H1 (cell line): ENCODE measurements around the gene SPRR3. TPM values are rescaled to one million over a fixed set of nuclear protein-coding genes. Genes with fewer than 3 reads are reported as not detected.

Experiments used
- CTCF ChIA-PET: fragments of 300-600 bp; sonication (Branson Sonifier 250); formaldehyde crosslinking; loops from one replicate; lab custom pipeline; 2021; ENCODE audit not compliant: partially characterized antibody; lab: Charles Lee
- POLR2A ChIA-PET: fragments of 300-600 bp; sonication (Branson Sonifier 250); formaldehyde crosslinking; loops from one replicate; lab custom pipeline; 2021; ENCODE audit warnings: inconsistent platforms; ENCODE audit not compliant: partially characterized antibody; lab: Charles Lee
- DNase-seq, 2 experiments: peaks; one replicate each; pipeline versions ENCODE4 v3.0.0 to v3.0.0-alpha.2; 2010 to 2022; ENCODE audit warnings: low spot score in 2 of 2, low read depth in 1 of 2, mixed read lengths in 1 of 2
- FAIRE-seq: peaks from 2 replicates; lab custom pipeline; 2011; peaks lifted over from hg19 to GRCh38; lab: Jason Lieb, UNC
- H2AFZ ChIP-seq: 2 replicates; pipeline ENCODE4 v1.8.1; 2012; ENCODE audit warnings: low read length, inconsistent platforms
- H2AK5ac ChIP-seq: 2 replicates; pipeline ENCODE4 v1.6.1; 2013; ENCODE audit warnings: low read depth, low read length
- H2BK120ac ChIP-seq: replicated peaks from 2 replicates; pipeline ENCODE3; 2013; ENCODE audit warnings: low read depth, low read length, inconsistent platforms
- H2BK12ac ChIP-seq: 2 replicates; pipeline ENCODE4 v1.6.1; 2013; ENCODE audit warnings: low read depth, low read length
- H2BK15ac ChIP-seq: 2 replicates; pipeline ENCODE4 v1.6.1; 2013; ENCODE audit warnings: low read length
- H2BK20ac ChIP-seq: 2 replicates; pipeline ENCODE4 v1.6.1; 2013; ENCODE audit warnings: low read length
- H2BK5ac ChIP-seq: 2 replicates; pipeline ENCODE4 v1.6.1; 2013; ENCODE audit warnings: low read depth, low read length
- H3K14ac ChIP-seq: 2 replicates; pipeline ENCODE4 v1.6.1; 2013; ENCODE audit warnings: inconsistent platforms; ENCODE audit not compliant: insufficient read length
- H3K18ac ChIP-seq: 2 replicates; pipeline ENCODE4 v1.6.1; 2013; ENCODE audit warnings: low read length; ENCODE audit errors: extremely low read depth
- H3K23ac ChIP-seq: 2 replicates; pipeline ENCODE4 v1.6.1; 2013; ENCODE audit warnings: inconsistent platforms; ENCODE audit not compliant: insufficient read length
- H3K23me2 ChIP-seq: 2 replicates; pipeline ENCODE4 v1.6.1; 2013; ENCODE audit warnings: low read depth, low read length
- H3K27ac ChIP-seq: 2 replicates; pipeline ENCODE4 v1.6.1; 2011; ENCODE audit warnings: low read depth, low read length, inconsistent platforms
- H3K27me3 ChIP-seq, 4 experiments: replicated peaks in 1 of 4; 1 replicate in 1 of 4; 2 replicates in 3 of 4; pipeline versions ENCODE4 v1.6.1 to v1.8.1; 2011 to 2013; ENCODE audit warnings: low read length in 3 of 4, mild to moderate bottlenecking in 3 of 4, inconsistent platforms in 2 of 4, mixed read lengths in 2 of 4, moderate library complexity in 1 of 4; ENCODE audit not compliant: control insufficient read depth in 3 of 4, insufficient read depth in 3 of 4; ENCODE audit errors: extremely low read depth in 1 of 4
- H3K36me3 ChIP-seq, 4 experiments: 2 replicates each; pipeline versions ENCODE4 v1.6.1 to v1.8.1; 2011 to 2013; ENCODE audit warnings: mild to moderate bottlenecking in 4 of 4, low read length in 3 of 4, moderate library complexity in 2 of 4, control low read depth in 1 of 4, inconsistent platforms in 1 of 4; ENCODE audit not compliant: insufficient read depth in 4 of 4, control insufficient read depth in 2 of 4
- H3K4ac ChIP-seq: replicated peaks from 2 replicates; pipeline ENCODE3; 2013; ENCODE audit warnings: low read length, low read depth, mixed read lengths, inconsistent platforms; ENCODE audit not compliant: insufficient read length
- H3K4me1 ChIP-seq, 4 experiments: replicated peaks in 1 of 4; 1 replicate in 1 of 4; 2 replicates in 3 of 4; pipeline versions ENCODE4 v1.6.1 to v1.8.1; 2011 to 2013; ENCODE audit warnings: low read length in 3 of 4, inconsistent platforms in 2 of 4, mixed read lengths in 1 of 4; ENCODE audit not compliant: insufficient read depth in 4 of 4, control insufficient read depth in 3 of 4
- H3K4me2 ChIP-seq, 2 experiments: 2 replicates each; pipeline versions ENCODE4 v1.6.1 to v1.8.1; 2011 to 2013; ENCODE audit warnings: low read depth in 2 of 2, low read length in 2 of 2, control low read depth in 1 of 2, inconsistent platforms in 1 of 2, mild to moderate bottlenecking in 1 of 2; ENCODE audit not compliant: insufficient read depth in 1 of 2
- H3K4me3 ChIP-seq, 4 experiments: fragments of 200-600, 300-600 bp in 1 of 4; sonication (generic), shearing (Covaris generic), sonication (Bioruptor Twin) in 1 of 4; 2 replicates each; pipeline versions ENCODE4 v1.5.1 to v1.8.1; 2011 to 2016; ENCODE audit warnings: low read length in 4 of 4, low read depth in 3 of 4, control low read depth in 2 of 4, inconsistent platforms in 2 of 4, mild to moderate bottlenecking in 2 of 4, mixed read lengths in 1 of 4, moderate library complexity in 1 of 4; ENCODE audit not compliant: insufficient read depth in 2 of 4; ENCODE audit errors: extremely low read depth in 1 of 4
- H3K56ac ChIP-seq: replicated peaks from 2 replicates; pipeline ENCODE3; 2013; ENCODE audit warnings: low read depth, mild to moderate bottlenecking, mixed read lengths, low read length, inconsistent platforms; ENCODE audit not compliant: insufficient read length
- H3K79me1 ChIP-seq: 2 replicates; pipeline ENCODE4 v1.6.1; 2013; ENCODE audit warnings: low read depth, low read length, control low read depth
- H3K79me2 ChIP-seq, 2 experiments: 2 replicates each; pipeline versions ENCODE4 v1.6.1 to v1.8.1; 2012 to 2013; ENCODE audit warnings: low read length in 2 of 2, mild to moderate bottlenecking in 2 of 2, inconsistent platforms in 1 of 2; ENCODE audit not compliant: insufficient read depth in 2 of 2, control insufficient read depth in 1 of 2
- H3K9ac ChIP-seq, 4 experiments: replicated peaks in 1 of 4; 1 replicate in 1 of 4; 2 replicates in 3 of 4; pipeline versions ENCODE4 v1.6.1 to v1.8.1; 2011 to 2013; ENCODE audit warnings: low read depth in 3 of 4, low read length in 3 of 4, control low read depth in 2 of 4, mild to moderate bottlenecking in 2 of 4, moderate library complexity in 2 of 4, inconsistent platforms in 1 of 4; ENCODE audit errors: extremely low read depth in 1 of 4
- H3K9me3 ChIP-seq, 2 experiments: 2 replicates each; pipeline versions ENCODE4 v1.6.1 to v1.8.1; 2012 to 2013; ENCODE audit warnings: mild to moderate bottlenecking in 2 of 2, moderate library complexity in 2 of 2, control low read depth in 1 of 2, inconsistent platforms in 1 of 2, low read depth in 1 of 2, low read length in 1 of 2, mixed read lengths in 1 of 2; ENCODE audit not compliant: insufficient read depth in 2 of 2
- H4K20me1 ChIP-seq, 2 experiments: replicated peaks in 1 of 2; 2 replicates each; pipeline versions ENCODE3 to v1.8.1; 2011 to 2013; ENCODE audit warnings: inconsistent platforms in 2 of 2, low read length in 2 of 2, mild to moderate bottlenecking in 1 of 2; ENCODE audit not compliant: insufficient read depth in 2 of 2, control insufficient read depth in 1 of 2
- H4K5ac ChIP-seq: 2 replicates; pipeline ENCODE4 v1.6.1; 2013; ENCODE audit warnings: low read length, low read depth, mixed read lengths, inconsistent platforms; ENCODE audit not compliant: insufficient read length
- H4K8ac ChIP-seq: 2 replicates; pipeline ENCODE4 v1.8.0; 2013; ENCODE audit warnings: mild to moderate bottlenecking, moderate library complexity, low read length, inconsistent platforms; ENCODE audit not compliant: insufficient read depth; ENCODE audit errors: extremely low read depth
- H4K91ac ChIP-seq: replicated peaks from 2 replicates; pipeline ENCODE3; 2013; ENCODE audit warnings: low read length, mixed read lengths, inconsistent platforms; ENCODE audit not compliant: insufficient read length
- CBX5 ChIP-seq: fragments of 300-800, 300-1000 bp; sonication (generic); IDR thresholded peaks from 2 replicates; pipeline ENCODE4 v1.7.1; 2016; ENCODE audit warnings: antibody characterized with exemption, low read length, low read depth
- CHD1 ChIP-seq: IDR thresholded peaks from 2 replicates; pipeline ENCODE4 v1.6.1; 2012; ENCODE audit warnings: low read depth, low read length, improper control_type of control experiment
- EZH2 ChIP-seq: fragments of 200-600 bp; sonication (generic); IDR thresholded peaks from 2 replicates; pipeline ENCODE4 v1.7.1; 2012; ENCODE audit warnings: low read depth, mild to moderate bottlenecking, moderate library complexity, low read length, inconsistent platforms; ENCODE audit not compliant: severe bottlenecking
- GABPA ChIP-seq: IDR thresholded peaks from 2 replicates; pipeline ENCODE4 v1.6.1; 2011; ENCODE audit warnings: mild to moderate bottlenecking, low read length, moderate library complexity, borderline replicate concordance; ENCODE audit not compliant: insufficient read depth
- HDAC2 ChIP-seq, 2 experiments: fragments of 300-600 bp in 1 of 2; sonication (generic) in 1 of 2; IDR thresholded peaks; 2 replicates each; pipeline ENCODE4 v1.6.1; 2011 to 2012; ENCODE audit warnings: low read depth in 2 of 2, low read length in 2 of 2, mild to moderate bottlenecking in 2 of 2, moderate library complexity in 2 of 2, borderline replicate concordance in 1 of 2, inconsistent platforms in 1 of 2
- HDAC6 ChIP-seq: IDR thresholded peaks from one replicate; pipeline ENCODE4 v1.7.1; 2012; ENCODE audit warnings: low read depth, mild to moderate bottlenecking, inconsistent platforms, low read length, moderate library complexity
- JUN ChIP-seq: IDR thresholded peaks from 2 replicates; pipeline ENCODE4 v1.6.1; 2011; ENCODE audit warnings: low read depth, mild to moderate bottlenecking, improper control_type of control experiment, low read length
- POLR2AphosphoS5 ChIP-seq: IDR thresholded peaks from 2 replicates; pipeline ENCODE4 v1.6.1; 2011; ENCODE audit warnings: low read depth, low read length
- POU5F1 ChIP-seq: IDR thresholded peaks from 2 replicates; pipeline ENCODE4 v1.6.1; 2011; ENCODE audit warnings: low read depth, mild to moderate bottlenecking, low read length, moderate library complexity
- RFX5 ChIP-seq: IDR thresholded peaks from 2 replicates; pipeline ENCODE4 v1.6.1; 2011; ENCODE audit warnings: low read depth, low read length, improper control_type of control experiment, borderline replicate concordance
- SAP30 ChIP-seq: fragments of 300-600 bp; sonication (generic); IDR thresholded peaks from 2 replicates; pipeline ENCODE4 v1.7.1; 2012; ENCODE audit warnings: low read length, moderate library complexity, mild to moderate bottlenecking, inconsistent platforms; ENCODE audit not compliant: insufficient read depth, insufficient replicate concordance
- SIRT6 ChIP-seq: IDR thresholded peaks from one replicate; pipeline ENCODE4 v1.7.1; 2012; ENCODE audit warnings: low read length, inconsistent platforms
- WGBS, 2 experiments: shearing (Covaris generic) in 1 of 2; methylation state at CpG; one replicate each; pipeline versions ENCODE4 v1.1.6 to v1.1.7; 2013 to 2015; ENCODE audit warnings: low lambda C conversion rate in 2 of 2, mixed read lengths in 2 of 2, inconsistent platforms in 1 of 2, low coverage in 1 of 2, missing lambda C conversion rate in 1 of 2; ENCODE audit not compliant: insufficient replicate concordance in 2 of 2, insufficient coverage in 1 of 2, insufficient read length in 1 of 2; ENCODE audit errors: extremely low coverage in 1 of 2, missing lambda C conversion rate in 1 of 2; 5-methylcytosine and 5-hydroxymethylcytosine counted together
- polyA plus RNA-seq, 7 experiments: library from polyadenylated mRNA; depleted of rRNA in 3 of 7; stranded (reverse) in 5 of 7; unstranded in 2 of 7; fragments of >200 nt in 5 of 7; fragments of 200-250 nt in 2 of 7; gene quantifications; 1 replicate in 5 of 7; 2 replicates in 1 of 7; 4 replicates in 1 of 7; pipeline versions ENCODE4 v1.2.1 to v1.2.3, GENCODE V29; 2011 to 2013; ENCODE audit warnings: missing spikeins in 2 of 7, mixed read lengths in 2 of 7
- total RNA-seq: library from RNA; stranded (reverse); fragmentation: NEBNext Ultra II Directional; extraction: Animal tissue kit (Norgen Biotek cat#: 25700); gene quantifications from 2 replicates; pipeline ENCODE4 v1.2.1, GENCODE V29; 2021
- TF ChIP-seq, protein P1 (sequence below): IDR thresholded peaks from 2 replicates; pipeline ENCODE4 v1.6.1; 2012; ENCODE audit warnings: inconsistent platforms

The SPRR3 gene
- total and polyA plus RNA-seq, 2 of the 8 experiments (the other 6 are each of a cell fraction or from before 2014, with no cell fraction given), result not detected

DNA sequence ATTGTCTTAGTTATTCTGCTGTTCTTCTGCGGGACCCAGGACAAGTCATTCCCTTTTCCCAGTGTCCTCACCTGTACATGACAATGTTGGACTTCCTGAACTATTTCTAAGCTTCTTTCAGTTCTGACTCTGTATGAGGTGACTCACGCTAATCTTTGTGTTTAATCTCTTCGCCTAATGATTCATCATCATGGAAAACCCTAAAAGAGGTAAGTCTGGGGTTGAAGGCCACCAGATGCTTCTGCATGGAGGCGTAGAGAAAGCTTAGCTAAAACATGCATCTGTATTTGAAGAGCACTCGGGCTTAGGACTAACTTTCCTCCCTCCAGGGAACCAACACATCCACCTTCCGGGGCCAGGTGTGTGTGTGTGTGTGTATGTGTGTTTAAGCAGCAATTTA is 47.1 kb upstream of the SPRR3 start:
- CTCF ChIA-PET, result interaction anchor here (1.3 to 1.7 kb wide), 2 partner anchors 8 to 238 kb away, joined by 3 to 7 read pairs; no protein-coding TSS in a partner anchor
- no peak overlapping the region for H3K4me2 ChIP-seq
- TF ChIP-seq SIRT6 (no peak), RFX5 (no peak), SAP30 (no peak), EZH2 (no peak), CHD1 (no peak), POLR2AphosphoS5 (no peak), HDAC2 (IDR thresholded peaks at IDR 0.05; ENCODE audit: borderline replicate concordance in 1 of 2, low read depth in 2 of 2, low read length in 2 of 2) (no peak), GABPA (no peak), JUN (no peak), CBX5 (no peak), POU5F1 (no peak), HDAC6 (no peak)
- TF ChIP-seq, protein P1, sequence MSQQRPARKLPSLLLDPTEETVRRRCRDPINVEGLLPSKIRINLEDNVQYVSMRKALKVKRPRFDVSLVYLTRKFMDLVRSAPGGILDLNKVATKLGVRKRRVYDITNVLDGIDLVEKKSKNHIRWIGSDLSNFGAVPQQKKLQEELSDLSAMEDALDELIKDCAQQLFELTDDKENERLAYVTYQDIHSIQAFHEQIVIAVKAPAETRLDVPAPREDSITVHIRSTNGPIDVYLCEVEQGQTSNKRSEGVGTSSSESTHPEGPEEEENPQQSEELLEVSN, result no peak

More for the DNA sequence above, 47.1 kb upstream of the SPRR3 start:
- Histone ChIP-seq H4K5ac (no peak overlapping the region), H2BK15ac (no peak overlapping the region), H4K8ac (no peak overlapping the region), H3K23ac (no peak overlapping the region), H3K79me1 (no peaks in the 10 kb centered on the region), H4K91ac (no peak overlapping the region), H2BK120ac (no peak overlapping the region), H2BK5ac (no peak overlapping the region), H3K56ac (no peak overlapping the region), H3K27me3 (no peaks in the 10 kb centered on the region), H3K27ac (no peak overlapping the region), H3K4me1 (no peaks in the 10 kb centered on the region), H3K4me3 (no peak overlapping the region), H2BK12ac (no peak overlapping the region), H3K9ac (no peak overlapping the region), H3K4ac (no peak overlapping the region), H3K9me3 (peaks cover 0 to 5% of the 10 kb centered on the region in 2 experiments; a peak in 1 of 4 replicates), H2BK20ac (no peak overlapping the region), H3K18ac (no peak overlapping the region), H2AK5ac (no peak overlapping the region), H4K20me1 (no peaks in the 10 kb centered on the region), H2AFZ (no peak overlapping the region), H3K14ac (no peak overlapping the region), H3K36me3 (no peaks in the 10 kb centered on the region), H3K79me2 (no peaks in the 10 kb centered on the region), H3K23me2 (no peaks in the 10 kb centered on the region; the same call in 1 of the 2 replicates)
- 85% methylated on average over 6 of the region's 6 CpGs; no CpG with 5 or more reads in 1 of the 2 experiments for WGBS, 2 experiments
- FAIRE-seq (no peak), DNase-seq (no peak)
- POLR2A ChIA-PET, result no interaction called here
